NK-92 (cell line): Measurements from ENCODE around the gene PROK1.
"Not testable (repeated sequence)": the region's sequence is repeated elsewhere in the genome, so short reads cannot be mapped to it uniquely, and the experiment has no call there.

ENCODE experiments used
- DNase-seq: peaks from one replicate; lab custom pipeline; 2025; ENCODE audit not compliant: unreplicated experiment; lab: John Stamatoyannopoulos, UW

PROK1 gene

GRCh38 chr1:110450929-110451328 is at the start of gene PROK1:
PROK1 (plus strand) TSS chr1:110451149; CDS start chr1:110451217, 68 bp downstream.
- DNase-seq = no peak

GRCh38 chr1:110403805-110404204 is 47.1 kb upstream of the PROK1 start:
- DNase-seq = no peak

GRCh38 chr1:110404401-110404800 is 46.5 kb upstream of the PROK1 start:
- no peak for DNase-seq

- DNase-seq = not testable (repeated sequence)
Observed at GRCh38 chr1:110406407-110406806, 44.5 kb upstream of the PROK1 start.

GRCh38 chr1:110407260-110408210 is 43.4 kb upstream of the PROK1 start, which contains the start of gene LAMTOR5:
LAMTOR5 (minus strand) TSS chr1:110407694; CDS start chr1:110407620, 74 bp downstream.
- no peak for DNase-seq

GRCh38 chr1:110408488-110408887 is 42.5 kb upstream of the PROK1 start:
- no peak for DNase-seq

- DNase-seq = no peak
Observed at GRCh38 chr1:110409316-110409715, 41.6 kb upstream of the PROK1 start.

- no peak for DNase-seq
Observed at GRCh38 chr1:110411173-110411735, 39.7 kb upstream of the PROK1 start.

- DNase-seq = no peak
Observed at GRCh38 chr1:110412576-110412975, 38.4 kb upstream of the PROK1 start.

GRCh38 chr1:110413045-110413444 is 37.9 kb upstream of the PROK1 start:
- DNase-seq = not testable (repeated sequence)

- no peak for DNase-seq
Observed at GRCh38 chr1:110418729-110419128, 32.2 kb upstream of the PROK1 start.

GRCh38 chr1:110420023-110420662 is 30.8 kb upstream of the PROK1 start:
- DNase-seq = no peak

GRCh38 chr1:110420874-110421793 is 29.8 kb upstream of the PROK1 start:
- no peak for DNase-seq

GRCh38 chr1:110424699-110425611 is 26.0 kb upstream of the PROK1 start:
- DNase-seq = no peak

GRCh38 chr1:110425612-110426152 is 25.3 kb upstream of the PROK1 start:
- DNase-seq = no peak

GRCh38 chr1:110426854-110427253 is 24.1 kb upstream of the PROK1 start:
- DNase-seq = no peak

GRCh38 chr1:110428946-110429345 is 22.0 kb upstream of the PROK1 start:
- no peak for DNase-seq

GRCh38 chr1:110430366-110430765 is 20.6 kb upstream of the PROK1 start:
- DNase-seq = no peak

GRCh38 chr1:110430901-110431300 is 20.0 kb upstream of the PROK1 start:
- no peak for DNase-seq
